Spinal cord (tissue), 10 donors: Measurements from ENCODE around the gene DDX51. TPM values are rescaled to one million over a fixed set of nuclear protein-coding genes. Genes with fewer than 3 reads are reported as not detected.
"Not testable (repeated sequence)": the region's sequence is repeated elsewhere in the genome, so short reads cannot be mapped to it uniquely, and the experiment has no call there.

Experiments used
- DNase-seq, 6 donors: peaks; one replicate each; pipeline versions ENCODE4 v3.0.0 to v3.0.0-alpha.2; 2013 to 2015; ENCODE audit warnings: low spot score in 6 of 6, low read depth in 4 of 6
- H3K27ac ChIP-seq: one replicate; pipeline ENCODE4 v1.5.1; 2013; ENCODE audit warnings: low read depth, low read length, control low read depth
- H3K27me3 ChIP-seq: one replicate; pipeline ENCODE4 v1.6.1; 2013; ENCODE audit warnings: low read length; ENCODE audit not compliant: control insufficient read depth, insufficient read depth
- H3K36me3 ChIP-seq: one replicate; pipeline ENCODE4 v1.6.1; 2013; ENCODE audit warnings: low read length; ENCODE audit not compliant: control insufficient read depth, insufficient read depth
- H3K4me1 ChIP-seq: one replicate; pipeline ENCODE4 v1.6.1; 2013; ENCODE audit warnings: low read length; ENCODE audit not compliant: control insufficient read depth, insufficient read depth
- H3K4me3 ChIP-seq: one replicate; pipeline ENCODE4 v1.5.1; 2013; ENCODE audit warnings: low read depth, low read length, control low read depth
- H3K9me3 ChIP-seq: one replicate; pipeline ENCODE4 v1.6.1; 2013; ENCODE audit warnings: low read length; ENCODE audit not compliant: control insufficient read depth, insufficient read depth
- WGBS: methylation state at CpG from one replicate; pipeline ENCODE4 v1.1.5; 2013; ENCODE audit warnings: missing lambda C conversion rate; ENCODE audit not compliant: insufficient coverage; 5-methylcytosine and 5-hydroxymethylcytosine counted together
- polyA plus RNA-seq, 2 donors: library from polyadenylated mRNA; unstranded; fragments of 120-200 nt; gene quantifications; one replicate each; pipeline ENCODE4 v1.2.1, GENCODE V29; 2013; ENCODE audit not compliant: insufficient read length in 2 of 2
- total RNA-seq, 2 donors: library from RNA; depleted of rRNA in 1 of 2; stranded (reverse); fragments of 120-200 nt in 1 of 2; fragments of >200 nt in 1 of 2; gene quantifications; one replicate each; pipeline versions ENCODE4 v1.2.3 to v1.2.4, GENCODE V29; 2013 to 2014
- donor health status: healthy.

The DDX51 gene
- total and polyA plus RNA-seq, 4 donors: 6.8 to 35.8 (median 16.8) TPM

DNA sequence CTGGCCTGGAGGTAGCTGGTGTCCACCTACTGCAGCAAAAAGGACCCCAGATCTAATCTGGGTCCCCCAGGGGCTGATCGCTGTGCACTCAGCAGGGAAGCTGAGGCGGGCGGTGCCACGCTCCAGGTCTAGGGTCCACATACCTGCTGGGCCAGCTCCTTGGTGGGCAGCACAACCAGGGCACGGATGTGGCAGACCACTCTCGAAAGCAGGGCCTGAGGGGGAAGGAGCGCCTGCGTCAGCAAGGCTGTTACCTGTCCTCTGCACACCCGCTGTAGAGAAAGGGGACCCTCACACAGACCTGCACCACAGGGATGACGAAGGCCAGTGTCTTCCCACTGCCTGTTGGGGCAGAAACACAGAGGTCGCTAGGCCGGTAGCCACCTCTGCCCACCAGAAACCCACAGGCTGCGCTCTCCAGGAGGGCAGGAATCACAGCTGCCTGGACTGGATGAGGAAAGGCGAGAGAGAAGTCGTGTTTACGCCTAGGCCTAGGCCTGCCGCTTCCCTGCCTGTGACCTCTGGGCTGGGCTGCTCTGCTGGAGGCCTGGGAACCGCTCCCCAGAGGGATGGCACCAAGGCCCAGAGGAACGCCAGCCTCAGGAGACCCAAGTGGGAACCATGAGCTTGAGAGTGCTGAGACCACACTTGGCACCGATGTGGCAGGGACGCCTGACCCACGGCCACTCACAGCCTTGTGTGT lies 2.0 kb downstream of the DDX51 start:
- Histone ChIP-seq H3K27ac (no peak overlapping the region), H3K9me3 (no peaks in the 10 kb centered on the region), H3K27me3 (no peaks in the 10 kb centered on the region), H3K4me3 (no peak overlapping the region), H3K36me3 (peaks cover 71% of the 10 kb centered on the region), H3K4me1 (peaks cover 28% of the 10 kb centered on the region)
- WGBS: 96% methylated on average over 22 of the region's 22 CpGs
- DNase-seq: no peak

- H3K27ac ChIP-seq: no peak overlapping the region
- H3K27me3 ChIP-seq: no peaks in the 10 kb centered on the region
- no peaks in the 10 kb centered on the region for H3K9me3 ChIP-seq
- peaks cover 34% of the 10 kb centered on the region for H3K4me1 ChIP-seq
- no peak overlapping the region for H3K4me3 ChIP-seq
- WGBS: 94% methylated on average over 35 of the region's 38 CpGs
- peaks cover 63% of the 10 kb centered on the region for H3K36me3 ChIP-seq
- DNase-seq: no peak
Observed at GRCh38 chr12:132140918-132141841, 2.9 kb downstream of the DDX51 start.

DNA sequence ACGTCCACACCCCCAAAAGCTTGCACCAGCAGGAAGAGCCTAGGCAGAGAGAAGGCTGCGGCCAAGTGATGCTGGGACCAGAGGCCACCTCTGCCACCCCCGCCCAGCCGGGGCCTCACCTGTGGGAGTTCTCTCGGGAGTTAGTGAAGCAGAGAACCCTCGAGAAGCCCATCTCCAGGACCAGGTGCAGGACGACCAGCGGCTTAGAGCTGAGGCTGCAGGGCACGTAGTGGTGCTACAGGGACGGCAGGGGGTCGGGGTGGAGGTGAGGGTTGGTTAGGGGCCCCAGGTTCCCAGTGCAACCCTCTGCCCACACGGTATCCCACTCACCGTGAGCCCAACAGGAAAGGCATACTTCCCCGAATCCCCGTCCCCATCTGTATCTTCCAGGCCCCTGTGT lies 3.6 kb downstream of the DDX51 start:
- no peak for DNase-seq
- H3K36me3 ChIP-seq: peaks cover 61% of the 10 kb centered on the region
- peaks cover 32% of the 10 kb centered on the region for H3K4me1 ChIP-seq
- no peaks in the 10 kb centered on the region for H3K27me3 ChIP-seq
- H3K4me3 ChIP-seq: no peak overlapping the region
- no peak overlapping the region for H3K27ac ChIP-seq
- H3K9me3 ChIP-seq: no peaks in the 10 kb centered on the region
- 99% methylated on average over 13 of the region's 15 CpGs for WGBS

DNA sequence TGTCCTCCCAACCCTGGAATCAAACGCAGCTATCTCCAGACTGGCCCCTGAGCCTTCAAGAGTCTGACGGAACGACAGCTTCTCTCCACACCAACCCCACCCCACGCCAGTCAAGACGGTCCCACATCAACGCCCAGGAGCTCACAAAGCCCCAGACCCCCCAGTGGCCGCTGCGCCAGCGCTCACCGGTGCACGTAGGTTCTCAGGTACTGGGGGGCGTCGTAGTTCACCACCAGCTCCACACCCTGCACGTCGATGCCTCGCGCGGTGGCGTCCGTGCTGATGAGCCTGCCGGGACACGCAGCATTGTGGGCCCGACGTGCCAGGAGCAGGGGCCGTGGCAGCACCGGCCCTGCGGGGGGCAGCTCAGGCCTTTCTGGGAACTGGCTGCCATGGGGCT lies 4.2 kb downstream of the DDX51 start:
- DNase-seq: no peak
- peaks cover 58% of the 10 kb centered on the region for H3K36me3 ChIP-seq

GRCh38 chr12:132138941-132139871 lies 4.9 kb downstream of the DDX51 start:
- peaks cover 58% of the 10 kb centered on the region for H3K36me3 ChIP-seq
- WGBS: 92% methylated on average over 28 of the region's 34 CpGs

More for the DNA sequence above, 4.2 kb downstream of the DDX51 start:
- Histone ChIP-seq H3K27ac (no peak overlapping the region), H3K4me3 (no peak overlapping the region), H3K27me3 (no peaks in the 10 kb centered on the region), H3K4me1 (peaks cover 26% of the 10 kb centered on the region), H3K9me3 (no peaks in the 10 kb centered on the region)
- 91% methylated on average over 27 of the region's 27 CpGs for WGBS

DNA sequence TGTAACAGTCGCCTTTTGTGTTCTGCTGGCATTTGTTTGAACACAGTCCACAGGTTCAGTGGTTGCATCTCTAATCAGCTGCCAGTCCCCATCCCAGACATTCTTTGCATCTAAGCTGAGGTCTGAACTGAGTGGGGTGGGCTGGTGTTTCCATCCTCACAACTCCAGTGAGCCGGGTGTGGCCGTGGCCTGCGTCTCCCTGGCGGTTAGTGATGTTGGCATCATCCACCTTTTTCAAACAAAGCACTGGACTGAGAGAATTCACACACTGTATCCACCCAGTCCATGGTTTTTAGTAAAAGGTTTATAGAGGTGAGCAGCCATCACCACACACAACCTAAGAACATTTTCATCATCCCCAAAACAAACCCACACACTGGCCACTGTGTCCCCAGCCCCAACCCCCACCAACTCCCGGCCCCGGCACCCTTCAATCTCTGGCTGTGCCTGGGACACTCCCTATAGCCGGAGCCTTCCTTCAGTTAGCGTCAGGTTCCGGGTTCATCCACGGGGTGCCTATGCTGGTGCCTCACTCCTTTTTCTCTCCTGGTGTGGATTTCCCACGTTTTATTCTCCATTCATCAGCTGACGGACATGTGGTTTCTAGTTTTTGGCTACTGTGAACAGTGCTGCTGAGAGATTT lies 6.5 kb downstream of the DDX51 start:
- no peaks in the 10 kb centered on the region for H3K27me3 ChIP-seq
- no peak overlapping the region for H3K4me3 ChIP-seq
- DNase-seq: no peak
- peaks cover 64% of the 10 kb centered on the region for H3K36me3 ChIP-seq
- peaks cover 14% of the 10 kb centered on the region for H3K4me1 ChIP-seq
- no peak overlapping the region for H3K27ac ChIP-seq
- 70% methylated on average over 7 of the region's 13 CpGs for WGBS
- no peaks in the 10 kb centered on the region for H3K9me3 ChIP-seq

More at GRCh38 chr12:132138941-132139871, 4.9 kb downstream of the DDX51 start:
- H3K27me3 ChIP-seq: no peaks in the 10 kb centered on the region
- H3K4me1 ChIP-seq: peaks cover 23% of the 10 kb centered on the region
- H3K9me3 ChIP-seq: no peaks in the 10 kb centered on the region
- no peak overlapping the region for H3K27ac ChIP-seq
- no peak overlapping the region for H3K4me3 ChIP-seq
- no peak for DNase-seq

GRCh38 chr12:132136226-132136625 lies 7.9 kb downstream of the DDX51 start:
- not testable (repeated sequence) for H3K4me1 ChIP-seq
- WGBS: 85% methylated on average over 12 of the region's 21 CpGs

GRCh38 chr12:132134653-132135183 lies 9.4 kb downstream of the DDX51 start:
- not testable (repeated sequence) for H3K4me3 ChIP-seq, H3K4me1 ChIP-seq, H3K27ac ChIP-seq, H3K9me3 ChIP-seq, H3K27me3 ChIP-seq, DNase-seq
- no CpG with 5 or more reads among the region's 39 CpGs for WGBS
- peaks cover 55% of the 10 kb centered on the region for H3K36me3 ChIP-seq

More at GRCh38 chr12:132136226-132136625, 7.9 kb downstream of the DDX51 start:
- not testable (repeated sequence) for H3K4me3 ChIP-seq, H3K9me3 ChIP-seq, H3K27me3 ChIP-seq, DNase-seq, H3K27ac ChIP-seq
- peaks cover 59% of the 10 kb centered on the region for H3K36me3 ChIP-seq
